H1 (cell line): ENCODE results near the gene HTR3A. TPM values are rescaled to one million over a fixed set of nuclear protein-coding genes. Genes with fewer than 3 reads are reported as not detected.

ENCODE experiments used
- CTCF ChIA-PET: fragments of 300-600 bp; sonication (Branson Sonifier 250); formaldehyde crosslinking; loops from one replicate; lab custom pipeline; 2021; ENCODE audit not compliant: partially characterized antibody; lab: Charles Lee
- POLR2A ChIA-PET: fragments of 300-600 bp; sonication (Branson Sonifier 250); formaldehyde crosslinking; loops from one replicate; lab custom pipeline; 2021; ENCODE audit warnings: inconsistent platforms; ENCODE audit not compliant: partially characterized antibody; lab: Charles Lee
- DNase-seq, 2 experiments: peaks; one replicate each; pipeline versions ENCODE4 v3.0.0 to v3.0.0-alpha.2; 2010 to 2022; ENCODE audit warnings: low spot score in 2 of 2, low read depth in 1 of 2, mixed read lengths in 1 of 2
- FAIRE-seq: peaks from 2 replicates; lab custom pipeline; 2011; peaks lifted over from hg19 to GRCh38; lab: Jason Lieb, UNC
- H2AFZ ChIP-seq: 2 replicates; pipeline ENCODE4 v1.8.1; 2012; ENCODE audit warnings: low read length, inconsistent platforms
- H2AK5ac ChIP-seq: 2 replicates; pipeline ENCODE4 v1.6.1; 2013; ENCODE audit warnings: low read depth, low read length
- H2BK120ac ChIP-seq: replicated peaks from 2 replicates; pipeline ENCODE3; 2013; ENCODE audit warnings: low read depth, low read length, inconsistent platforms
- H2BK12ac ChIP-seq: 2 replicates; pipeline ENCODE4 v1.6.1; 2013; ENCODE audit warnings: low read depth, low read length
- H2BK15ac ChIP-seq: 2 replicates; pipeline ENCODE4 v1.6.1; 2013; ENCODE audit warnings: low read length
- H2BK20ac ChIP-seq: 2 replicates; pipeline ENCODE4 v1.6.1; 2013; ENCODE audit warnings: low read length
- H2BK5ac ChIP-seq: 2 replicates; pipeline ENCODE4 v1.6.1; 2013; ENCODE audit warnings: low read depth, low read length
- H3K14ac ChIP-seq: 2 replicates; pipeline ENCODE4 v1.6.1; 2013; ENCODE audit warnings: inconsistent platforms; ENCODE audit not compliant: insufficient read length
- H3K18ac ChIP-seq: 2 replicates; pipeline ENCODE4 v1.6.1; 2013; ENCODE audit warnings: low read length; ENCODE audit errors: extremely low read depth
- H3K23ac ChIP-seq: 2 replicates; pipeline ENCODE4 v1.6.1; 2013; ENCODE audit warnings: inconsistent platforms; ENCODE audit not compliant: insufficient read length
- H3K23me2 ChIP-seq: 2 replicates; pipeline ENCODE4 v1.6.1; 2013; ENCODE audit warnings: low read depth, low read length
- H3K27ac ChIP-seq: 2 replicates; pipeline ENCODE4 v1.6.1; 2011; ENCODE audit warnings: low read depth, low read length, inconsistent platforms
- H3K27me3 ChIP-seq, 4 experiments: replicated peaks in 1 of 4; 1 replicate in 1 of 4; 2 replicates in 3 of 4; pipeline versions ENCODE4 v1.6.1 to v1.8.1; 2011 to 2013; ENCODE audit warnings: low read length in 3 of 4, mild to moderate bottlenecking in 3 of 4, inconsistent platforms in 2 of 4, mixed read lengths in 2 of 4, moderate library complexity in 1 of 4; ENCODE audit not compliant: control insufficient read depth in 3 of 4, insufficient read depth in 3 of 4; ENCODE audit errors: extremely low read depth in 1 of 4
- H3K36me3 ChIP-seq, 4 experiments: 2 replicates each; pipeline versions ENCODE4 v1.6.1 to v1.8.1; 2011 to 2013; ENCODE audit warnings: mild to moderate bottlenecking in 4 of 4, low read length in 3 of 4, moderate library complexity in 2 of 4, control low read depth in 1 of 4, inconsistent platforms in 1 of 4; ENCODE audit not compliant: insufficient read depth in 4 of 4, control insufficient read depth in 2 of 4
- H3K4ac ChIP-seq: replicated peaks from 2 replicates; pipeline ENCODE3; 2013; ENCODE audit warnings: low read length, low read depth, mixed read lengths, inconsistent platforms; ENCODE audit not compliant: insufficient read length
- H3K4me1 ChIP-seq, 4 experiments: replicated peaks in 1 of 4; 1 replicate in 1 of 4; 2 replicates in 3 of 4; pipeline versions ENCODE4 v1.6.1 to v1.8.1; 2011 to 2013; ENCODE audit warnings: low read length in 3 of 4, inconsistent platforms in 2 of 4, mixed read lengths in 1 of 4; ENCODE audit not compliant: insufficient read depth in 4 of 4, control insufficient read depth in 3 of 4
- H3K4me2 ChIP-seq, 2 experiments: 2 replicates each; pipeline versions ENCODE4 v1.6.1 to v1.8.1; 2011 to 2013; ENCODE audit warnings: low read depth in 2 of 2, low read length in 2 of 2, control low read depth in 1 of 2, inconsistent platforms in 1 of 2, mild to moderate bottlenecking in 1 of 2; ENCODE audit not compliant: insufficient read depth in 1 of 2
- H3K4me3 ChIP-seq, 4 experiments: fragments of 200-600, 300-600 bp in 1 of 4; sonication (generic), shearing (Covaris generic), sonication (Bioruptor Twin) in 1 of 4; 2 replicates each; pipeline versions ENCODE4 v1.5.1 to v1.8.1; 2011 to 2016; ENCODE audit warnings: low read length in 4 of 4, low read depth in 3 of 4, control low read depth in 2 of 4, inconsistent platforms in 2 of 4, mild to moderate bottlenecking in 2 of 4, mixed read lengths in 1 of 4, moderate library complexity in 1 of 4; ENCODE audit not compliant: insufficient read depth in 2 of 4; ENCODE audit errors: extremely low read depth in 1 of 4
- H3K56ac ChIP-seq: replicated peaks from 2 replicates; pipeline ENCODE3; 2013; ENCODE audit warnings: low read depth, mild to moderate bottlenecking, mixed read lengths, low read length, inconsistent platforms; ENCODE audit not compliant: insufficient read length
- H3K79me1 ChIP-seq: 2 replicates; pipeline ENCODE4 v1.6.1; 2013; ENCODE audit warnings: low read depth, low read length, control low read depth
- H3K79me2 ChIP-seq, 2 experiments: 2 replicates each; pipeline versions ENCODE4 v1.6.1 to v1.8.1; 2012 to 2013; ENCODE audit warnings: low read length in 2 of 2, mild to moderate bottlenecking in 2 of 2, inconsistent platforms in 1 of 2; ENCODE audit not compliant: insufficient read depth in 2 of 2, control insufficient read depth in 1 of 2
- H3K9ac ChIP-seq, 4 experiments: replicated peaks in 1 of 4; 1 replicate in 1 of 4; 2 replicates in 3 of 4; pipeline versions ENCODE4 v1.6.1 to v1.8.1; 2011 to 2013; ENCODE audit warnings: low read depth in 3 of 4, low read length in 3 of 4, control low read depth in 2 of 4, mild to moderate bottlenecking in 2 of 4, moderate library complexity in 2 of 4, inconsistent platforms in 1 of 4; ENCODE audit errors: extremely low read depth in 1 of 4
- H3K9me3 ChIP-seq, 2 experiments: 2 replicates each; pipeline versions ENCODE4 v1.6.1 to v1.8.1; 2012 to 2013; ENCODE audit warnings: mild to moderate bottlenecking in 2 of 2, moderate library complexity in 2 of 2, control low read depth in 1 of 2, inconsistent platforms in 1 of 2, low read depth in 1 of 2, low read length in 1 of 2, mixed read lengths in 1 of 2; ENCODE audit not compliant: insufficient read depth in 2 of 2
- H4K20me1 ChIP-seq, 2 experiments: replicated peaks in 1 of 2; 2 replicates each; pipeline versions ENCODE3 to v1.8.1; 2011 to 2013; ENCODE audit warnings: inconsistent platforms in 2 of 2, low read length in 2 of 2, mild to moderate bottlenecking in 1 of 2; ENCODE audit not compliant: insufficient read depth in 2 of 2, control insufficient read depth in 1 of 2
- H4K5ac ChIP-seq: 2 replicates; pipeline ENCODE4 v1.6.1; 2013; ENCODE audit warnings: low read length, low read depth, mixed read lengths, inconsistent platforms; ENCODE audit not compliant: insufficient read length
- H4K8ac ChIP-seq: 2 replicates; pipeline ENCODE4 v1.8.0; 2013; ENCODE audit warnings: mild to moderate bottlenecking, moderate library complexity, low read length, inconsistent platforms; ENCODE audit not compliant: insufficient read depth; ENCODE audit errors: extremely low read depth
- H4K91ac ChIP-seq: replicated peaks from 2 replicates; pipeline ENCODE3; 2013; ENCODE audit warnings: low read length, mixed read lengths, inconsistent platforms; ENCODE audit not compliant: insufficient read length
- CEBPB ChIP-seq: IDR thresholded peaks from 2 replicates; pipeline ENCODE4 v1.6.1; 2012; ENCODE audit warnings: low read depth, low read length
- SIX5 ChIP-seq: IDR thresholded peaks from 2 replicates; pipeline ENCODE4 v1.6.1; 2011; ENCODE audit warnings: mild to moderate bottlenecking, low read depth, low read length
- WGBS, 2 experiments: shearing (Covaris generic) in 1 of 2; methylation state at CpG; one replicate each; pipeline versions ENCODE4 v1.1.6 to v1.1.7; 2013 to 2015; ENCODE audit warnings: low lambda C conversion rate in 2 of 2, mixed read lengths in 2 of 2, inconsistent platforms in 1 of 2, low coverage in 1 of 2, missing lambda C conversion rate in 1 of 2; ENCODE audit not compliant: insufficient replicate concordance in 2 of 2, insufficient coverage in 1 of 2, insufficient read length in 1 of 2; ENCODE audit errors: extremely low coverage in 1 of 2, missing lambda C conversion rate in 1 of 2; 5-methylcytosine and 5-hydroxymethylcytosine counted together
- polyA plus RNA-seq, 7 experiments: library from polyadenylated mRNA; depleted of rRNA in 3 of 7; stranded (reverse) in 5 of 7; unstranded in 2 of 7; fragments of >200 nt in 5 of 7; fragments of 200-250 nt in 2 of 7; gene quantifications; 1 replicate in 5 of 7; 2 replicates in 1 of 7; 4 replicates in 1 of 7; pipeline versions ENCODE4 v1.2.1 to v1.2.3, GENCODE V29; 2011 to 2013; ENCODE audit warnings: missing spikeins in 2 of 7, mixed read lengths in 2 of 7
- total RNA-seq: library from RNA; stranded (reverse); fragmentation: NEBNext Ultra II Directional; extraction: Animal tissue kit (Norgen Biotek cat#: 25700); gene quantifications from 2 replicates; pipeline ENCODE4 v1.2.1, GENCODE V29; 2021

HTR3A gene
- total and polyA plus RNA-seq, 2 of the 8 experiments (the other 6 are each of a cell fraction or from before 2014, with no cell fraction given), result 7.5 to 8.9 TPM

- Histone ChIP-seq H2BK20ac (peak overlapping the region; percentile 67; the same call in 1 of the 2 replicates), H3K9me3 (no peaks in the 10 kb centered on the region), H3K4ac (no peak overlapping the region), H3K4me3 (no peak overlapping the region), H2AFZ (peak overlapping the region; percentile 79; the same call in 1 of the 2 replicates), H2BK12ac (peak overlapping the region; percentile 30; the same call in 1 of the 2 replicates), H3K9ac (no peak overlapping the region), H2AK5ac (no peak overlapping the region), H3K27ac (no peak overlapping the region), H3K56ac (no peak overlapping the region), H3K79me1 (no peaks in the 10 kb centered on the region), H3K79me2 (no peaks in the 10 kb centered on the region), H3K23me2 (no peaks in the 10 kb centered on the region), H3K36me3 (no peaks in the 10 kb centered on the region), H2BK120ac (no peak overlapping the region), H4K91ac (peak overlapping the region; percentile 20), H3K14ac (no peak overlapping the region), H3K4me2 (no peak overlapping the region), H2BK15ac (peak overlapping the region; percentile 20), H3K27me3 (peaks cover 0 to 2% (median 0%) of the 10 kb centered on the region in 4 experiments; a peak in 2 of 7 replicates), H4K8ac (no peak overlapping the region), H3K4me1 (peaks cover 2 to 11% (median 6%) of the 10 kb centered on the region in 4 experiments), H4K5ac (no peak overlapping the region), H4K20me1 (no peaks in the 10 kb centered on the region), H3K23ac (no peak overlapping the region), H3K18ac (peak overlapping the region; percentile 63), H2BK5ac (no peak overlapping the region)
- FAIRE-seq (no peak), DNase-seq (no peak)
- 88% methylated on average over 10 of the region's 10 CpGs; no CpG with 5 or more reads in 1 of the 2 experiments for WGBS, 2 experiments
- POLR2A ChIA-PET, result interaction anchor here (1.0 kb wide), 1 partner anchor 40 kb away, joined by 3 read pairs; no protein-coding TSS in a partner anchor
- TF ChIP-seq CEBPB, result peak; percentile 26; the same call in 1 of the 2 replicates
- TF ChIP-seq SIX5, result no peak
- CTCF ChIA-PET, result interaction anchor here (1.2 to 2.9 kb wide), 4 partner anchors 11 to 57 kb away, joined by 3 to 22 read pairs (median 8); partner anchors contain the start of gene HTR3A
These were observed 22.3 kb upstream of the HTR3A start for GRCh38 chr11:113952588-113952987.
